Peyer's patch (tissue), 4 donors: ENCODE data around the gene BTBD18.

ENCODE experiments used
- CTCF ChIP-seq, 6 experiments: fragments of 450-650 bp in 4 of 6; fragments of 200-600 bp in 2 of 6; sonication (generic) in 1 of 6; IDR thresholded peaks; one replicate each; pipeline ENCODE4 v1.5.1; 2017 to 2019; ENCODE audit warnings: antibody characterized with exemption in 6 of 6, mild to moderate bottlenecking in 3 of 6, moderate library complexity in 1 of 6
- POLR2A ChIP-seq, 2 donors: fragments of 450-650 bp; IDR thresholded peaks; one replicate each; pipeline ENCODE4 v1.5.1; 2017; ENCODE audit warnings: antibody characterized with exemption in 2 of 2, mild to moderate bottlenecking in 2 of 2, moderate library complexity in 2 of 2

GRCh38 chr11:57732661-57733060 is 19.0 kb downstream of the BTBD18 start:
- no peak for TF ChIP-seq CTCF (IDR thresholded peaks at IDR 0.05)
- TF ChIP-seq POLR2A (IDR thresholded peaks at IDR 0.05): no peak
